GM12872 (cell line): ENCODE results near the gene AGBL4.

Source experiments
- TF ChIP-seq, protein P1 (sequence below): IDR thresholded peaks from 3 replicates; pipeline ENCODE4 v1.5.1; 2011; ENCODE audit warnings: low read depth, mild to moderate bottlenecking, low read length, moderate library complexity; ENCODE audit not compliant: insufficient read depth

The AGBL4 gene

GRCh38 chr1:48718705-48719104, 1305.0 kb downstream of the AGBL4 start:
- TF ChIP-seq, protein P1, sequence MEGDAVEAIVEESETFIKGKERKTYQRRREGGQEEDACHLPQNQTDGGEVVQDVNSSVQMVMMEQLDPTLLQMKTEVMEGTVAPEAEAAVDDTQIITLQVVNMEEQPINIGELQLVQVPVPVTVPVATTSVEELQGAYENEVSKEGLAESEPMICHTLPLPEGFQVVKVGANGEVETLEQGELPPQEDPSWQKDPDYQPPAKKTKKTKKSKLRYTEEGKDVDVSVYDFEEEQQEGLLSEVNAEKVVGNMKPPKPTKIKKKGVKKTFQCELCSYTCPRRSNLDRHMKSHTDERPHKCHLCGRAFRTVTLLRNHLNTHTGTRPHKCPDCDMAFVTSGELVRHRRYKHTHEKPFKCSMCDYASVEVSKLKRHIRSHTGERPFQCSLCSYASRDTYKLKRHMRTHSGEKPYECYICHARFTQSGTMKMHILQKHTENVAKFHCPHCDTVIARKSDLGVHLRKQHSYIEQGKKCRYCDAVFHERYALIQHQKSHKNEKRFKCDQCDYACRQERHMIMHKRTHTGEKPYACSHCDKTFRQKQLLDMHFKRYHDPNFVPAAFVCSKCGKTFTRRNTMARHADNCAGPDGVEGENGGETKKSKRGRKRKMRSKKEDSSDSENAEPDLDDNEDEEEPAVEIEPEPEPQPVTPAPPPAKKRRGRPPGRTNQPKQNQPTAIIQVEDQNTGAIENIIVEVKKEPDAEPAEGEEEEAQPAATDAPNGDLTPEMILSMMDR: no peak

DNA sequence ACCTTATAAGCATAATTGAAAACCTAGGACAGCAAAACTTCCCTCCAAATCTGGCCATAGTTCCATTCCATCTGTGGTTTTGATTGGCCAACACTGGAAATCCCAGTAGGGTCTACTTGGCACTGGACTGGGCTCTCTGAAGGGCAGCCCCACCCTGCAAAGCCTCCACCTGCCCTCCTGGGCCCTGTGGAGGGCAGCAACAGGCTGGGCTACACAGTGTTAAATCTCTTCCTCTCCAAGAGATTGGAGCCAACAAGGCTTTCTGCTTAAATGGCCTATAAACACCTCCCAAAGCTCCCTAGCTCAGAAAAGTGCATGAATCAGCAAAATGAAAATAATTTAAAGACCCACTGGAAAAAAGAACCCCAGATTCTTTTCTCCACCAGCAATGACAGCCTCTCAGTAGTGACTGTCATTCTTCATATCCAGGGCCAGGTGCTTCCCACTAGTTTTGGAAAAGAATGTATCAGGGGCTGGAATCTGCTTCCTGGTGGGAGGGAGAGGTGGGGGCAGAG, 1305.6 kb downstream of the AGBL4 start:
- TF ChIP-seq, protein P1: no peak

- TF ChIP-seq, protein P1: no peak
Observed at GRCh38 chr1:48717082-48717481, 1306.7 kb downstream of the AGBL4 start.

DNA sequence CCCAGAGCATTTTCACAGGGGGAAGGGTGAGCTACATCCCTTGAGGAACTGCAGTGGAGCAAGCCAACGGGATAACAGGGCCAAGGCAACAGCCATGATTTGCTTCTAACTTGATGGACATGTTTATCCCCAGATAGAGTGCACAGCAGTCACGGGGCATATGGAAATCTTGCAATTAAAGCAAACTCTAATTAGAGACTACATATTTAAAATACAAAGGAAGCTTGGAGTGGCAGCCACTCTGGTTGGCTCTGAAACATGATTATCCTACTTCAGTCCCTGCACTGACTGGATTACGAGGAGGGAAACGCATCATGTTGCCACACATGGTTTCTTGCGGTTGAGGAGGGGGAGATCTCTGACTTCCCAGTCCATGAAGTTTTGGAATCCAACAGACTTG, 1307.8 kb downstream of the AGBL4 start:
- TF ChIP-seq, protein P1: no peak

DNA sequence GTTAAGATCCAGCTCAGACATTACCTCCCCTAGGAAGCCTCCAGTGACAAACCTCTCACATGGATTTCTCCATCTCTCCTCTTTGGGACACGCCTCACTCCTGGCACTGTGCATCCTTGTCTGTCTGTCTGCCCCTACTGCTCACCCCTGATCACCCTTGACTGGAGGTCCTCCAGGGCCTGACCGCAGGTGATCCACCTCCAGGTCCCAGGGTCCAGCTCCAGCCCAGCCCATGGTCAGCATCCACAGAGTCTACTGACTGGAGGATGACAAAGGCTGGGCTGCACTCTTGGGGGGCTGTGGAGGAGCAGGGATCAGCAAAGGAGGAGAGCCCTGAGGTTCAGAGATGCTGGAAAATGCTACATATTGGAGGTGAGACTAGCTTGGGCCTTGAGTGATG, 1312.8 kb downstream of the AGBL4 start:
- TF ChIP-seq, protein P1: no peak

DNA sequence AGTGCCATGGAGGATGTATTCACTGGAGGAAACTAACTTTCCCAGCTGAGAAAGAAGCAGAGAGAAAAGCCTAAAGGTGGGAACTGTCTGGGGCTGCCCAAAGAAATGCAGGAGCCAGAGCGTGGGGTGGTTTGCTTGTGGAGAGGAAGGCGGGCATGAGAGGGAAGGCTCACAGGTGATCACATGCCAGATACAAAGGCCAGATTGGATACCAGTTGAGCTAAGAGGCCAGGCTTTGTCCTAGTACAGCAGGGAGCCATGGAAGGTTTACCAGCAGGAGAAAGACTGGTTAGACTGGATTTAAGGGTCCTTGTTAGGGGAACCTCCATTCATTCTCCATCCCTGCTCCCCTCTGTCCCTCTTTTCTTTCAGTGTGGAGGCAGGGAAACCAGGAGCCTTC, 1313.4 kb downstream of the AGBL4 start:
- TF ChIP-seq, protein P1: no peak

DNA sequence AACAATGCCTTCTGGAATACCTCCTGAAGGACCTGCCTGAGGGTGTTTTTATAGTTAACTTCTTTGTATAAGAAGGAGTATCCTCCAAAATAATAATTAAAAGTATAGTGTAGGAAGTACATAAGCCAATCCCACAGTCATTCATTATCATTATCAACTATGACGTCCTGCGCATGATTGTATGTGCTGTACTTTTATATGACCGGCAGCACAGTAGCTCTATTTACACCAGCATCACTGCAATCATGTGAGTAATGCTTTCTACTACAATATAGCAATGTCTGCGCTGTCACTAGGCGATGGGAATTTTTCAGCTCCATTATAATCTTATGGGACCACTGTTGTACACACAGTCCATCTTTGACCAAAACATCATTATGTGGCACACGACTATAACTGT, 1319.0 kb downstream of the AGBL4 start:
- TF ChIP-seq, protein P1: no peak

DNA sequence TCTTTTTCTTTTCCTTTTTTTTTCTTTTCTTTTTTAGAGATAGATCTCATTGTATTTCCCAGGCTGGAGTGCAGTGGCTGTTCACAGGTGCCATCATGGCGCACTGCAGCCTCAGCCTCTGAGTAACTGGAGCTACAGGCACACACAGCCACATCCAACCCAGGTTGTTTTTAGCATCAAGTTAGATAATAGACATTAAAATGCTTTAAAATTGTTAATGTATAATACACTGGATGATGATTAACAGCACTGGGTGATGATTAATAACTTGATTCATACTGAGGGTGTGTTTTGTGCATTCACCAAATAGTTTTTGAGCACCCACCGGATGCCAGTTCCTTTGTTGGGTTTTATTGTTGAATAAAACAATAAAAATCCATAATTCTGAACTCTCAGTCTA, 1322.3 kb downstream of the AGBL4 start:
- TF ChIP-seq, protein P1: no peak
